SK-N-SH (cell line): Measurements from ENCODE around the gene UNC93A. TPM values are rescaled to one million over a fixed set of nuclear protein-coding genes. Genes with fewer than 3 reads are reported as not detected.
"Not testable (repeated sequence)": the region's sequence is repeated elsewhere in the genome, so short reads cannot be mapped to it uniquely, and the experiment has no call there.

Experiments used
- CTCF ChIA-PET: fragments of 300-600, 350-600 bp; formaldehyde crosslinking; extraction: SDS; loops from one replicate; lab custom pipeline; 2021; lab: Yijun Ruan, JAX
- POLR2A ChIA-PET: fragments of 350-600 bp; sonication (Branson Sonifier 250); formaldehyde crosslinking; extraction: SDS; loops from one replicate; lab custom pipeline; 2020; ENCODE audit warnings: antibody characterized with exemption, inconsistent platforms; lab: Yijun Ruan, JAX
- DNase-seq: peaks from one replicate; pipeline ENCODE4 v3.0.0; 2012
- H2AFZ ChIP-seq: fragments of 200-600 bp; sonication (generic); 2 replicates; pipeline ENCODE4 v1.8.1; 2016; ENCODE audit warnings: antibody characterized with exemption, mild to moderate bottlenecking, low read depth
- H3F3A ChIP-seq: fragments of 200-600 bp; sonication (generic); replicated peaks from 2 replicates; pipeline ENCODE3; 2016; ENCODE audit warnings: antibody characterized with exemption, mild to moderate bottlenecking; ENCODE audit not compliant: insufficient read depth
- H3K27ac ChIP-seq, 2 experiments: fragments of 200-500 bp in 1 of 2; fragments of 200-600 bp in 1 of 2; sonication (Bioruptor generic) in 1 of 2; sonication (generic), shearing (Covaris generic) in 1 of 2; 2 replicates each; pipeline versions ENCODE4 v1.5.1 to v1.6.1; 2014 to 2016; ENCODE audit warnings: low read depth in 2 of 2, inconsistent platforms in 1 of 2, low read length in 1 of 2, mild to moderate bottlenecking in 1 of 2, mixed read lengths in 1 of 2
- H3K27me3 ChIP-seq: fragments of 200-600 bp; sonication (generic), shearing (Covaris generic); 2 replicates; pipeline ENCODE4 v1.6.1; 2016; ENCODE audit warnings: mixed run types; ENCODE audit not compliant: insufficient read depth
- H3K36me3 ChIP-seq, 2 experiments: fragments of 200-500 bp in 1 of 2; fragments of 200-600 bp in 1 of 2; sonication (Bioruptor generic) in 1 of 2; sonication (generic) in 1 of 2; replicated peaks in 1 of 2; 2 replicates each; pipeline versions ENCODE3 to v1.5.1; 2014 to 2016; ENCODE audit warnings: low read length in 1 of 2, mild to moderate bottlenecking in 1 of 2; ENCODE audit not compliant: insufficient read depth in 2 of 2, control insufficient read depth in 1 of 2
- H3K4me1 ChIP-seq, 2 experiments: fragments of 200-500 bp in 1 of 2; fragments of 200-600 bp in 1 of 2; sonication (Bioruptor generic) in 1 of 2; sonication (generic), shearing (Covaris generic) in 1 of 2; 2 replicates each; pipeline versions ENCODE4 v1.5.1 to v1.6.1; 2014 to 2016; ENCODE audit warnings: low read depth in 1 of 2, low read length in 1 of 2, mixed run types in 1 of 2; ENCODE audit not compliant: insufficient read depth in 2 of 2, control insufficient read depth in 1 of 2
- H3K4me2 ChIP-seq: fragments of 200-600 bp; sonication (generic), shearing (Covaris generic); 2 replicates; pipeline ENCODE4 v1.6.1; 2017; ENCODE audit warnings: mixed run types
- H3K4me3 ChIP-seq, 2 experiments: fragments of 200-500 bp in 1 of 2; fragments of 200-600 bp in 1 of 2; sonication (Bioruptor generic) in 1 of 2; sonication (generic), shearing (Covaris generic) in 1 of 2; 2 replicates each; pipeline versions ENCODE4 v1.5.1 to v1.8.1; 2014 to 2016; ENCODE audit warnings: low read depth in 2 of 2, inconsistent platforms in 1 of 2, low read length in 1 of 2, mild to moderate bottlenecking in 1 of 2, mixed read lengths in 1 of 2, moderate library complexity in 1 of 2
- H3K79me2 ChIP-seq: fragments of 200-600 bp; sonication (generic); 2 replicates; pipeline ENCODE4 v1.8.1; 2017; ENCODE audit warnings: mild to moderate bottlenecking; ENCODE audit not compliant: insufficient read depth
- H3K9ac ChIP-seq: fragments of 200-600 bp; sonication (generic); 2 replicates; pipeline ENCODE4 v1.6.1; 2017; ENCODE audit warnings: mixed run types
- H3K9me2 ChIP-seq: fragments of 200-600 bp; sonication (generic); 2 replicates; pipeline ENCODE4 v1.6.1; 2017; ENCODE audit warnings: mixed run types
- H3K9me3 ChIP-seq: fragments of 200-600 bp; sonication (generic); 2 replicates; pipeline ENCODE4 v1.6.1; 2017; ENCODE audit warnings: mixed run types, mild to moderate bottlenecking, moderate library complexity
- H4K20me1 ChIP-seq: fragments of 200-600 bp; sonication (generic); 2 replicates; pipeline ENCODE4 v1.6.1; 2017; ENCODE audit warnings: mild to moderate bottlenecking, mixed run types; ENCODE audit not compliant: insufficient read depth
- FOXJ3 ChIP-seq: sonication (generic); formaldehyde crosslinking; IDR thresholded peaks from 2 replicates; pipeline ENCODE4 v1.5.1; 2020; ENCODE audit warnings: mild to moderate bottlenecking, missing genetic modification reagents
- FOXM1 ChIP-seq: IDR thresholded peaks from 2 replicates; pipeline ENCODE4 v1.4.0; 2012; ENCODE audit warnings: low read depth, mild to moderate bottlenecking
- JUND ChIP-seq: IDR thresholded peaks from 2 replicates; pipeline ENCODE4 v1.4.0; 2012
- MXI1 ChIP-seq: IDR thresholded peaks from 2 replicates; pipeline ENCODE4 v1.6.1; 2012; ENCODE audit warnings: mild to moderate bottlenecking, low read depth, low read length, improper control_type of control experiment
- NFIC ChIP-seq: IDR thresholded peaks from 2 replicates; pipeline ENCODE4 v1.4.0; 2012; ENCODE audit warnings: borderline replicate concordance
- RAD21 ChIP-seq: IDR thresholded peaks from 2 replicates; pipeline ENCODE4 v1.6.1; 2012; ENCODE audit warnings: mild to moderate bottlenecking, low read length
- RCOR1 ChIP-seq: fragments of 150-350 bp; IDR thresholded peaks from 2 replicates; pipeline ENCODE4 v1.6.1; 2017; ENCODE audit warnings: antibody characterized with exemption, low read length
- RFX5 ChIP-seq: IDR thresholded peaks from 2 replicates; pipeline ENCODE4 v1.6.1; 2012; ENCODE audit warnings: mild to moderate bottlenecking, improper control_type of control experiment, low read length
- RXRA ChIP-seq: IDR thresholded peaks from 2 replicates; pipeline ENCODE4 v1.4.0; 2012; ENCODE audit warnings: low read depth, mild to moderate bottlenecking, borderline replicate concordance
- TAF1 ChIP-seq: IDR thresholded peaks from 2 replicates; pipeline ENCODE4 v1.6.1; 2012; ENCODE audit warnings: low read depth, mild to moderate bottlenecking, low read length, moderate library complexity, borderline replicate concordance
- TCF12 ChIP-seq: IDR thresholded peaks from 2 replicates; pipeline ENCODE4 v1.4.0; 2012
- TEAD4 ChIP-seq: IDR thresholded peaks from 2 replicates; pipeline ENCODE4 v1.4.0; 2012; ENCODE audit warnings: mild to moderate bottlenecking, borderline replicate concordance; ENCODE audit not compliant: insufficient read depth
- YY1 ChIP-seq: IDR thresholded peaks from 2 replicates; pipeline ENCODE4 v1.4.0; 2012; ENCODE audit warnings: low read depth, mild to moderate bottlenecking
- WGBS: methylation state at CpG from one replicate; pipeline ENCODE4 v1.1.6; 2017; ENCODE audit warnings: low lambda C conversion rate; 5-methylcytosine and 5-hydroxymethylcytosine counted together
- polyA plus RNA-seq, 3 experiments: library from polyadenylated mRNA; depleted of rRNA; stranded (reverse); fragments of >200 nt; gene quantifications; 2 replicates each; pipeline ENCODE4 v1.2.3, GENCODE V29; 2012
- TF ChIP-seq, protein P1 (sequence below): IDR thresholded peaks from 2 replicates; pipeline ENCODE4 v1.4.0; 2012; ENCODE audit warnings: low read depth, borderline replicate concordance
- TF ChIP-seq, protein P2 (sequence below): IDR thresholded peaks from 2 replicates; pipeline ENCODE4 v1.4.0; 2012; ENCODE audit warnings: low read depth, borderline replicate concordance
- TF ChIP-seq, protein P3 (sequence below): fragments of 150-350 bp; IDR thresholded peaks from 2 replicates; pipeline ENCODE4 v1.6.1; 2016; ENCODE audit warnings: mild to moderate bottlenecking, low read depth, low read length

Gene UNC93A
- polyA plus RNA-seq, 1 of the 3 experiments (the other 2 are of a cell fraction), result not detected

DNA sequence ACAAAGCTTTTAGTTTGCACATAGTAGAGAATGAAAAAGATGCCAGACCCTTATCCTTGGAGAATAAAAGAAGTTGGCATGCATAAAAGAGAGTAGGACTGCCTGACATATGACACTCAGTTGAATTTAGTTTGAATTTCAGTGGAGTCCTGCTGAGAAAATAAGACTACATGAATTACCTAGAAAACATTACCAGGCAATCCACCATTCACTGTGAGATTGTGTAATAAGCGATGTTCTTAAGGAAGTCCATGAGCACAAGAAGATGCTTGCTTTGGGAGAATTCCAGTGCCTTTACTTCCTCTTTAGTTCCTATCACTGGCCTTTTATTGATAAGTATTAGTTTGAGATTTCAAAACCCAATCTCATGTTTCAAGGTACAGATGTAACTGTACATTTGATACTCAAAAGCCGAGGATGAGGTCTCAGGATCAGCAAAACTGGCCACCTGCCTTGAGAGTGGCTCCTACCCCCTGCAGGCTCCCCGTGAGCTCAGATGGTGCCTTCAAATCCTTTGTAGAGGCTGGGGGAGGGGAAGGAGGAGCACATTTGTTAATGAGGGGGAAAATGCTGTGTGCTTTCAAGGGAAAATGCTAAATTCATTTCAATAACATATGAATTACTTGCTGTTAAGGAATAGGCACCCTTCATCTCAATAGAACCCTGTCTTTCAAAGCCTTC lies 11.2 kb upstream of the UNC93A start:
- ChIA-PET POLR2A (no interaction called here), CTCF (interaction anchor here (1.0 kb wide), 1 partner anchor 11 kb away, joined by 3 read pairs; the partner anchor contains the start of gene UNC93A)
- H3K4me1 ChIP-seq, result peaks cover 0 to 21% of the 10 kb centered on the region in 2 experiments; a peak in 2 of 4 replicates
- H3K4me3 ChIP-seq, result no peak overlapping the region
- no peaks in the 10 kb centered on the region for H3K27me3 ChIP-seq
- WGBS, result 54% methylated on average over 3 of the region's 3 CpGs
- TF ChIP-seq, protein P1, sequence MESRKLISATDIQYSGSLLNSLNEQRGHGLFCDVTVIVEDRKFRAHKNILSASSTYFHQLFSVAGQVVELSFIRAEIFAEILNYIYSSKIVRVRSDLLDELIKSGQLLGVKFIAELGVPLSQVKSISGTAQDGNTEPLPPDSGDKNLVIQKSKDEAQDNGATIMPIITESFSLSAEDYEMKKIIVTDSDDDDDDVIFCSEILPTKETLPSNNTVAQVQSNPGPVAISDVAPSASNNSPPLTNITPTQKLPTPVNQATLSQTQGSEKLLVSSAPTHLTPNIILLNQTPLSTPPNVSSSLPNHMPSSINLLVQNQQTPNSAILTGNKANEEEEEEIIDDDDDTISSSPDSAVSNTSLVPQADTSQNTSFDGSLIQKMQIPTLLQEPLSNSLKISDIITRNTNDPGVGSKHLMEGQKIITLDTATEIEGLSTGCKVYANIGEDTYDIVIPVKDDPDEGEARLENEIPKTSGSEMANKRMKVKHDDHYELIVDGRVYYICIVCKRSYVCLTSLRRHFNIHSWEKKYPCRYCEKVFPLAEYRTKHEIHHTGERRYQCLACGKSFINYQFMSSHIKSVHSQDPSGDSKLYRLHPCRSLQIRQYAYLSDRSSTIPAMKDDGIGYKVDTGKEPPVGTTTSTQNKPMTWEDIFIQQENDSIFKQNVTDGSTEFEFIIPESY, result no peak
- TF ChIP-seq NFIC (no peak), RFX5 (no peak), RCOR1 (no peak), TAF1 (no peak), YY1 (no peak), TCF12 (no peak), RXRA (no peak), TEAD4 (no peak), MXI1 (no peak), RAD21 (no peak), JUND (no peak), FOXJ3 (CRISPR knock-in tag) (no peak), FOXM1 (no peak)
- TF ChIP-seq, protein P2, sequence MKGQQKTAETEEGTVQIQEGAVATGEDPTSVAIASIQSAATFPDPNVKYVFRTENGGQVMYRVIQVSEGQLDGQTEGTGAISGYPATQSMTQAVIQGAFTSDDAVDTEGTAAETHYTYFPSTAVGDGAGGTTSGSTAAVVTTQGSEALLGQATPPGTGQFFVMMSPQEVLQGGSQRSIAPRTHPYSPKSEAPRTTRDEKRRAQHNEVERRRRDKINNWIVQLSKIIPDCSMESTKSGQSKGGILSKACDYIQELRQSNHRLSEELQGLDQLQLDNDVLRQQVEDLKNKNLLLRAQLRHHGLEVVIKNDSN, result no peak
- TF ChIP-seq, protein P3, sequence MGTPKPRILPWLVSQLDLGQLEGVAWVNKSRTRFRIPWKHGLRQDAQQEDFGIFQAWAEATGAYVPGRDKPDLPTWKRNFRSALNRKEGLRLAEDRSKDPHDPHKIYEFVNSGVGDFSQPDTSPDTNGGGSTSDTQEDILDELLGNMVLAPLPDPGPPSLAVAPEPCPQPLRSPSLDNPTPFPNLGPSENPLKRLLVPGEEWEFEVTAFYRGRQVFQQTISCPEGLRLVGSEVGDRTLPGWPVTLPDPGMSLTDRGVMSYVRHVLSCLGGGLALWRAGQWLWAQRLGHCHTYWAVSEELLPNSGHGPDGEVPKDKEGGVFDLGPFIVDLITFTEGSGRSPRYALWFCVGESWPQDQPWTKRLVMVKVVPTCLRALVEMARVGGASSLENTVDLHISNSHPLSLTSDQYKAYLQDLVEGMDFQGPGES, result no peak
- H3K9me2 ChIP-seq, result no peaks in the 10 kb centered on the region
- no peak overlapping the region for H2AFZ ChIP-seq
- no peaks in the 10 kb centered on the region for H3F3A ChIP-seq
- no peaks in the 10 kb centered on the region for H3K36me3 ChIP-seq
- no peak overlapping the region for H3K4me2 ChIP-seq
- H3K9me3 ChIP-seq, result no peaks in the 10 kb centered on the region
- peak overlapping the region in 1 of 2 experiments; percentile 76; a peak in 2 of 4 replicates for H3K27ac ChIP-seq
- DNase-seq, result no peak
- no peaks in the 10 kb centered on the region for H3K79me2 ChIP-seq
- H3K9ac ChIP-seq, result no peak overlapping the region
- no peaks in the 10 kb centered on the region for H4K20me1 ChIP-seq

DNA sequence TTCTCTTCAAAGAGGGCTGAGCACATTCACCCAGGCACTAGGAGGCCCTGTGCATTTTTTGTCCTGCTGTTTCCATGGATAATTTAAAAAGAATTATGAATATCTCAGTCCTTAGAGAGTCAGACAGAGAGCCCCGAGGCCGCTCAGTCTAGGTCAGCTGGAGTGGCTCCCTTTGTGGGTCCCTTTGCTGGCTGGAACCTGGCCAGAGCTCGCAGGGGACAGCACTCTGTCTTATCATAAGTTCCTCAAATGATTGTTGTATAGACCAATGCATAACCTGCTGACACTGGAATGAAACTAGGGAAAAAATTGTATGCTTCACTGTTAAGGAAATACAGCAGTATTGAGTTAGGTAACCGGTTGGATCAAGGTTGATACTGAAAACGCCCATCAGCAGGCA lies 10.6 kb upstream of the UNC93A start:
- H3K79me2 ChIP-seq, H3K9ac ChIP-seq, H3F3A ChIP-seq, H3K36me3 ChIP-seq, DNase-seq, H3K27me3 ChIP-seq, H2AFZ ChIP-seq, CTCF ChIA-PET, POLR2A ChIA-PET, H4K20me1 ChIP-seq, H3K9me2 ChIP-seq, H3K9me3 ChIP-seq, H3K4me3 ChIP-seq, H3K4me2 ChIP-seq: not testable (repeated sequence)
- peaks cover 0 to 21% of the 10 kb centered on the region in 2 experiments; a peak in 2 of 4 replicates for H3K4me1 ChIP-seq
- H3K27ac ChIP-seq, result peak overlapping the region in 1 of 2 experiments; percentile 75; a peak in 2 of 4 replicates
- 38% methylated on average over 5 of the region's 5 CpGs for WGBS
